ENCODE data around the gene HBG2.
"Not testable (repeated sequence)": the region's sequence is repeated elsewhere in the genome, so short reads cannot be mapped to it uniquely, and the experiment has no call there.

Gene HBG2

DNA sequence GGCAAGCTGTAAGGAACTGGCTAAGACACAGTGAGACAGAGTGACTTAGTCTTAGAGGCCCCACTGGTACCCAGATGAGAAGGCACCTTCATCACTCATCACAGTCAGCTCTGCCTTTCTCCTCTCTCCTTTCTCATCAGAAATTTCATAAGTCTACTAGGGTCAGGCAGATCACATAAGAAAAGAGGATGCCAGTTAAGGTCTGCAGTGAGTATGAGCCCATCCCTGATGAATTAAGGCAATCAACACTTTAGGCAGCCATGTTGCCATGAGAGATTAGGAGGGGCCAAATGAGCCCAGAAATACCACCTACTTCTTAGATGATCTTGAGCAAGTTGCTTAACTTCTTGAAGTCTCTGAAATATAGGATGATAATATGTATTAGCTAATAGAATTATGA is 27.0 kb upstream of the HBG2 start:
- no peak for DNase-seq (ENCODE audit: low read depth in 2 of 2)

DNA sequence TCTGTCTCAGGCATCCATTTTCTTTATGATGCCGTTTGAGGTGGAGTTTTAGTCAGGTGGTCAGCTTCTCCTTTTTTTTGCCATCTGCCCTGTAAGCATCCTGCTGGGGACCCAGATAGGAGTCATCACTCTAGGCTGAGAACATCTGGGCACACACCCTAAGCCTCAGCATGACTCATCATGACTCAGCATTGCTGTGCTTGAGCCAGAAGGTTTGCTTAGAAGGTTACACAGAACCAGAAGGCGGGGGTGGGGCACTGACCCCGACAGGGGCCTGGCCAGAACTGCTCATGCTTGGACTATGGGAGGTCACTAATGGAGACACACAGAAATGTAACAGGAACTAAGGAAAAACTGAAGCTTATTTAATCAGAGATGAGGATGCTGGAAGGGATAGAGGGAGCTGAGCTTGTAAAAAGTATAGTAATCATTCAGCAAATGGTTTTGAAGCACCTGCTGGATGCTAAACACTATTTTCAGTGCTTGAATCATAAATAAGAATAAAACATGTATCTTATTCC is 26.1 kb upstream of the HBG2 start:
- peak in 1 of 2 experiments; percentile 0 for DNase-seq (ENCODE audit: low read depth in 2 of 2)

DNA sequence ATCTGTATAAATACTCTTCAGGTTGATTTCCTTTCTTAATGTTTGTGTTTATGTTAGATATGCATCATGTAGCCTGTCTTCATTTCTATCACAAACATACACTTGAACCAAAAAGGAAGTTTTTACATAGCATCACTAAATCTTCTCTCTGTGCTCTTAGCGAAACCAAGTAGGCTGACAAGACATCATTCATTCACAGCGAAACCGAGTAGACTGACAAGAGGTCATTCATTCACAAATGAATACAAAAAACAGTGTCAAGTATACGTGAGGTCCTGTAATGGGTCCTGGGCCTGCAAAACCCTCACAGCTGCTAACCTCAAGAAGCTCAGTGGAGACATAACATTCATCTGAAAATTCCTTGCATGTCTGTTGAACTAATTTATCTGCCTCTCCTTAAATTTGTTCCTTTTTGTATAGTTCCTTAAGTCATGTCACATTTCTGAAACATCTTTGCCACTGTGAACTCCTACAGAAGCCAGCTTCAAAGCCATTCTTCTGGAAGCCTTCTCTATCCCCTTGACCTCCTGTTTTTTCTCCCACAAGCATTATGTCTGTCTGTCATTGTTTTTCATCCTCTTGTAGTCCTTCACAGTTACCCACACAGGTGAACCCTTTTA is 25.0 kb upstream of the HBG2 start:
- DNase-seq (ENCODE audit: low read depth in 2 of 2), result no peak

DNA sequence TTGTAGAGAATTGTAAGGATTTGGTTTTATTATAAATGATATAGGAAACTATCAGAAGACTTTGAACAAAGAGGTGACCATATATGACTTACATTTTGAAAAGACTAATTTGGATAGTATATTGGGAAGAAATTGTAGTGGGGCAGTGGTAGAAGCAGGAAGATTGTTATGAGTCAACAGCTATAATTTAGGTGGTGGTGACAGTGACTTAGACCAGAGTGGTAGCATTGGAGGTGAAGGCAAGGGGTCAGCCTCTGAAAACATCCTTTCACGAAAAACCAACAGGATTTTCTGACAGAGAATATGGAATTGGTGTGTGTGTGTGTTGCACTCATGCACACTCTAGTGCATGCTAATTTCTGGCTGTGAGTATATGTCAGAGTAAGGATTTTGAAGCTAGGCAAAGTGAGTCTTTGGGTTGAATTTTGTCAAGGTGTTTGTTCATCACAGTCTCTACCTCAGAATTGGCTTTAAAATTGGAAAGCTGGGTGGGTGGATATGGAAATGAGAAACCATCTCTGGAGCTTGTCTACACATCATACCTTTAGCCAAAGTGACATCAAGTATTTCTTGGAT is 23.3 kb upstream of the HBG2 start:
- no peak for DNase-seq (ENCODE audit: low read depth in 2 of 2)

DNA sequence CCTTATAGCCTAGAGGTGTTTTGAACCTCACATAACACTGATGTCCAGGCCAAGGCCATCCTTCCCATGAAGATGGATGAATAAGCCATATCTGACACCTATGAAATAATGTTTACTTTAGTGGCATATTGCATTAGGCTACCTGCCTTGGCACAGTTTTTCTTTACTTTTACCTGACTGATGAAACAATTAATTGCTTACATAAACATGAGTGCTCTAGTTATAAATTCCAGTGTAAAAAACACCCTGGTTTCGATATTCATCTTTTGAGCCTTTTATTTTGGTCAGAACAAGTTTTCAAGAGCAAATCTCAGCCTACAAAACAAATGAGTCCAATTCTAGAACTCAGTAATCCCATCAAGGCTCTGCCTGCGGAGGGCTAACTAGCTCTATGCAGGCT is 22.1 kb upstream of the HBG2 start:
- DNase-seq (ENCODE audit: low read depth in 2 of 2), result no peak

DNA sequence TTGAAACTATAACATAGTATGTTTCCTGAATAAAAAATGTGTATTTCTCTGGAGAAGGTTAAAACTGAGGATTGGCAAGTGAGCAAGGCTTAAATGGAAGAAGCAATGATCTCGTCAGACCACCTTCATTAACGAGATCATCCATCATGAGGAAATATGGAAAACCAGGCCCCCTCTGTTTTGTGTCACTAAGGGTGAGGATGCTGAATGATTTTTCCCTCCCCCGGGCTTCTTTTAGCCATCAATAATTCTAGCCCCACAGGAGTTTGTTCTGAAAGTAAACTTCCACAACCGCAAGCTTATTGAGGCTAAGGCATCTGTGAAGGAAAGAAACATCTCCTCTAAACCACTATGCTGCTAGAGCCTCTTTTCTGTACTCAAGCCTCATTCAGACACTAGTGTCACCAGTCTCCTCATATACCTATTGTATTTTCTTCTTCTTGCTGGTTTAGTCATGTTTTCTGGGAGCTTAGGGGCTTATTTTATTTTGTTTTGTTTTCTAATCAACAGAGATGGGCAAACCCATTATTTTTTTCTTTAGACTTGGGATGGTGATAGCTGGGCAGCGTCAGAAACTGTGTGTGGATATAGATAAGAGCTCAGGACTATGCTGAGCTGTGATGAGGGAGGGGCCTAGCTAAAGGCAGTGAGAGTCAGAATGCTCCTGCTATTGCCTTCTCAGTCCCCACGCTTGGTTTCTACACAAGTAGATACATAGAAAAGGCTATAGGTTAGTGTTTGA is 21.0 kb upstream of the HBG2 start:
- DNase-seq (ENCODE audit: low read depth in 2 of 2), result no peak

DNA sequence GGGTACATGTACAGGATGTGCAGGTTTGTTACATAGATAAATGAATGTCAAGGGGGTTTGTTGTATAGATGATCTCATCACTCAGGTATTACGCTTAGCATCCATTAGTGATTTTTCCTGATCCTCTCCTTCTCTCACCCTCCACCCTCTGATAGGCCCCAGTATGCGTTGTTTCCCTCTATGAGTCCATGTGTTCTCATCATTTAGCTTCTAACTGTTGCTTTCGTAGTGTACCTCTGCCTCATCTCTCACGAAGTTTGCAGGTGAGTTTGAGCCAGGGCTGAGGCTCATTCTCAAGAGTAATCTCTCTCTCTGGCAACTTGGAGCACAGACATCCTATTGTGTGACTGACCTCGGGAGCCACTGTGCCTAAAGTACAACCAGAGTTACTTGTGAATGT is 19.8 kb upstream of the HBG2 start:
- DNase-seq (ENCODE audit: low read depth in 2 of 2), result no peak

DNA sequence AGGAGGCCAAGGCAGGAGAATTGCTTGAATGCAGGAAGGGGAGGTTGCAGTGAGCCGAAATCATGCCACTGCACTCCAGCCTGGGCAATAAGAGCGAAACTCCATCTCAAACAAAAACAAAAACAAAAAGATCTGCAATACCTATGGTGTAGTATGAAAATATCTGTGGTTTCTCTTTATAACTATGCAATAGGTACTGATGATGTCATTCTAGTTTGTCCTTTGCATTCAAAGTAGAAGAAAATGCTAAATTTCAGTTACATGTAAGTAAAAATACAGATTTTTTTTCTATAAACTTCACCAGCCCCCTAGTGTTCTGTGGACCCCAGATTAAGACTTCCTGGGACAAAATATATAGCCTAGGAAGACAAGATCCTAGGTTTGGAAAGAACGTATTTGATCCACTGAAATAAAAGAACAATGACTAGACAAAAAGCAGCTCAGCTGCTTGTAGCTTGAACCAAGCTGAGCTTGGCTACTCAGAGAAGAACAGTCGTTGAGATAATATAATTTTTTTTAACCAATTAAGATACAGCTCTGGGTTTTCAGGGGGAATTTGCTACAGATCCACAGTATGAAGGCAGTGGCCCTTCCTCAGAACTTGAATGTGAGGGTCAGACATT is 17.9 kb upstream of the HBG2 start:
- no peak for DNase-seq (ENCODE audit: low read depth in 2 of 2)

DNA sequence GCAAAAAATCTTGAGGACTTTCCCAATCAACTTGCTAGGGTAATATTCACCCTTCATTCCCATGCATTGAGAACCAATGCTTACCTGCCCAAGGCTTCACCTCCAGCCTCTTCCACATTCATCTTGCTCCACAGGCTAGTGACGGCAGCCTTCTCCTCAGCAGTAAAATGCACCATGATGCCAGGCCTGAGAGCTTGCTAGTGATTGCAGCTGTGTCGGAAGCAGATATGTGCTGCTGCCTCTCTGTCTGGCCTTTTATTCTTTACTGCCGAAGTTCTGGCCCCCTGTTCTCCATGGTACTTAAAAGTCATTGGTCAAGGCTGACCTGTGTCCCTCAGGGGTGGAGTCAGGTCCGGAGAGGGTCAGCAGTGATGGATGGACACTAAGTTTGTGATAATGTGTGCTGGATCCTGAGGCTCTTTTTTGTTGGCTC is 15.2 kb upstream of the HBG2 start, which contains the start of gene HBE1:
Gene HBE1 (minus strand): TSS at position 231 of the 433 bp plus-strand sequence. CDS start 55 bp downstream, at position 176.
- no peak for DNase-seq (ENCODE audit: low read depth in 2 of 2)

DNA sequence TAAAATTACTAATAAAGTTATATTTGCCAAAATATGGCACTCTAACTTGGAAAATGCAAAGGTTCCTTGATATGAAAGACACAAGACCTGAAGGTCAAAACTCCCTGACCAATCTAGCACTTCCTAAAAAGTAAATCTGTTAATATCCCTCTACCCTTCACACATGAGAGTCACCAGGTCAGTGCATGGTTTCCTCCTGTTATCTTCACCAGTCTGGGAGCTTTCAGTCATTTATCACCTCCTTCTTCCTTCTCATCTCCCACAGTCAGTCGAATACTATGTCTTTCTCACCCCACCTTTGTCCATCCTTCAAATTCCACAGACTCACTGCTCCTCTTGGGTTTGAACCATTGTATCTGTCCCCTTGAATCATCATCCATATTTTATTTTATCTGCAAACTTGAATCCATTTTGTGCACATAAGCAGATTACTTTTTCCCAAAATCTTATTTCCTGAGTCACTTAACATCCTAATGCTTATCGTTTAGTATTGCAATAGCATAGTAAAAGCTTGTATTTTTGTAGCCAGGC is 12.5 kb upstream of the HBG2 start:
- DNase-seq (ENCODE audit: low read depth in 2 of 2), result no peak

DNA sequence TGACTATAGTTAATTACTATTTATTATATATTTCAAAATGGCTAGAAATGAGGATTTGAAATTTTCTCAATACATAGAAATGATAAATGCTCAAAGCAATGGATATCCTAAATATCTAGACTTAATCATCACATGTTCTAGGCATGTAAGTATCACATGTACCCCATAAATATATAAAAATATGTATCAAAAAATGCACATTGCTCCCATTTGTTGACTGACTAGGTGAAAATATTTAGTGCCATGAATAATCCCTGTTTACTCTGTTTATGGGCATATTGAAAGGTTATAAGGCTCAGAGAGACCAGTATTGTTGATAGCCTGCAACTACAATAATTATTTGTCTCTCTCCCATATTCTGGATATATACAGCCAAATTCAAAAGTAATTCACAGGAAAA is 12.0 kb upstream of the HBG2 start:
- DNase-seq (ENCODE audit: low read depth in 2 of 2), result no peak

DNA sequence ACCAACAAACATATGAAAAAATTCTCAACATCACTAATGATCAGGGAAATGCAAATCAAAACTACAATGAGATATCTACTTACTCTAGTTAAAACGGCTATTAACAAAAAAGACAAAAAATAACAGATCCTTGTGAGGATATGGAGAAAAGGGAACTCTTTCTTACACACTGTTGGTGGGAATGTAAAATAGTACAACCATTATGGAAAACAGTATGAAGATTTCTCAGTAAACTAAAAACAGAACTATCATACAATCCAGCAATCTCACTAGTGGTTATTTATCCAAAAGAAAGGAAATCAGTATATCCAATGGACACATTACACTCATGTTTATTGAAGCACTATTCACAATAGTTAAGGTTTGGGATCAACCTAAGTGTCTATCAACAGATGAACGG is 11.3 kb upstream of the HBG2 start:
- DNase-seq (ENCODE audit: low read depth in 2 of 2), result no peak

DNA sequence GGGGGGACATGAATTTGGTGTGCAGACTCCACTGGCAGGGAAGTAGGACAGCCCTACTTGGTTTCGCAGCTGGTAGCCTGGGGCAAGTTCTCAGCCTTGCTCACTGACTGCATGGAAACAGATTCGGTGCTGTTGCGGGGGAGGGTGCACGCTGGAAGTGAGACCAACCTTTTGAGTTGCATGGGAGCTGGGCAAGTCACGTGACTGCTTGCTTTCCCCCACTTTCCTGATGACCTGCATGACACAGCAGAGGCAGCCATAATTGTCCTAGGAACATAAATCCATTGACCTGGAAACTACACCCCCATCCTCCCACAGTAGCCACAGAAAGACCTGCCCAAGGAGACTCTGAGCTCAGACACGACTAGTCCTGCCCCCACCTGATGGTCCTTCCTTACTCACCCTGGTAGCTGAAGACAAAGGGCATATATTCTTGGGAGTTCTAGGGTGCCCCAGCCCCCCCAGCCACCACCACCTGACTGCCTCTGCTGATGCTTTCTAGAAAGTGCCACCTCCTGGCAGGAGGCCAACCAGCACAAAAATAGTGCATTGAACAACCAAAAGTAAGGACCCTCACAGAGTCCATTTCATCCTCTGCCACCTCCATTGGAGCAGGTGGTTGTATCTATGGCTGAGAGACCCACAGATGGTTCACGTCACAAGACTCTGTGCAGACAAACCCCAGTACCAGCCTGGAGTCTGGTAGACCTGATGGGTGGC is 4.1 kb upstream of the HBG2 start:
- no peak for DNase-seq (ENCODE audit: low read depth in 2 of 2)

DNA sequence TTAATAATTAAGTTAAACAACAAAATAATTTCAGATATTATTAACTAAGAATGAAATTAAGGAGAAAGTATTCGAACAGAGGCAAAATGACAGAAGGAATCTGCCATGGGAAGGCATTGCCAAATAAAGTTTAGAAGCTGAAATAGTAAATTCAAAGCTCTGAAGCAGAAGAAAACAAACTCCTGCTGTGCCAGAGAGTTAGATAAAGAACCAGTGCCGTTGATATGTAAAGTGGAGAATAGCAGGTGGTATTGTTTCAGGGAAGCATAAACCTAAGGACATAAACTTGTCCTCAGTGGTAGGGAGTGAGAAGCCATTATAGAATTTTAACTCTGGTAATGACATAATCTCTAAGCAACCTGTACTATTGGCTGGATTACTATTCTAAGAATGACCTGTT is 2.7 kb upstream of the HBG2 start:
- no peak for DNase-seq (ENCODE audit: low read depth in 2 of 2)

DNA sequence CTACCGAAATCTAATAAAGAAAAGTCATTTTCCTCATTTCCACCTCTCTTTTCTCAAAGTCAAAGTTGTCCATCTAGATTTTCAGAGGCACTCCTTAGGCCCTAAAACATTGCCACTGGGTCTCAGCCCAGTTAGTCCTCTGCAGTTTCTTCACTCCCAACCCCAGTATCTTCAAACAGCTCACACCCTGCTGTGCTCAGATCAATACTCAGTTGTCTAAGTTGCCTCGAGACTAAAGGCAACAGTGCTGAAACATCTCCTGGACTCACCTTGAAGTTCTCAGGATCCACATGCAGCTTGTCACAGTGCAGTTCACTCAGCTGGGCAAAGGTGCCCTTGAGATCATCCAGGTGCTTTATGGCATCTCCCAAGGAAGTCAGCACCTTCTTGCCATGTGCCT is 558 bp downstream of the HBG2 start:
- DNase-seq (ENCODE audit: low read depth in 2 of 2), result not testable (repeated sequence)

DNA sequence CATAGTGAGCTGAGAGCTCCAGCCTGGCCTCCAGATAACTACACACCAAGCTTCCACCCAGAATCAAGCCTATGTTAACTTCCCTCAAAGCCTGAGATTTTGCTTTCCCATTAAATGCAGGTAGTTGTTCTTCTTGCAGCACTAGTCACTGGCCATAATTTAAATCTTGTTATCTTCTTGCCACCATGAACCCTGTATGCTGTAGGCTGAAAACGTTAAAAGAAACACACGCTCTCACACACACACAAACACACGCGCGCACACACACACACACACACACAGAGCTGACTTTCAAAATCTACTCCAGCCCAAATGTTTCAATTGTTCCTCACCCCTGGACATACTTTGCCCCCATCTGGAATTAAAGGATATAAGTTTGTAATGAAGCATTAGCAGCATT is 1.1 kb downstream of the HBG2 start:
- not testable (repeated sequence) for DNase-seq (ENCODE audit: low read depth in 2 of 2)

DNA sequence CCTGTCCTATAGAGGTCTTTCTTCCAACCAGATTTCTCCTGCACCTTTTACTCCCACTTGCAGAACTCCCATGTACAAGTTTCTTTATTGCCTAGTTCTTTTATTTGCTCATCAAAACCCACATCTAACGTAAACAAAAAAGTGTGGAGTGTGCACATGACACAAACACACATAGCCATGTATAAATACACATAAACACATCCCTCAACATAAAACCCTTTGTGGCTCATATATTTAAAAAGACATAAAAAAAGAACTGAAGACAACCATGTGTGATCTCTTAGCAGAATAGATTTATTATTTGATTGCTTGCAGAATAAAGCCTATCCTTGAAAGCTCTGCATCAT is 1.7 kb downstream of the HBG2 start:
- DNase-seq (ENCODE audit: low read depth in 2 of 2), result no peak

DNA sequence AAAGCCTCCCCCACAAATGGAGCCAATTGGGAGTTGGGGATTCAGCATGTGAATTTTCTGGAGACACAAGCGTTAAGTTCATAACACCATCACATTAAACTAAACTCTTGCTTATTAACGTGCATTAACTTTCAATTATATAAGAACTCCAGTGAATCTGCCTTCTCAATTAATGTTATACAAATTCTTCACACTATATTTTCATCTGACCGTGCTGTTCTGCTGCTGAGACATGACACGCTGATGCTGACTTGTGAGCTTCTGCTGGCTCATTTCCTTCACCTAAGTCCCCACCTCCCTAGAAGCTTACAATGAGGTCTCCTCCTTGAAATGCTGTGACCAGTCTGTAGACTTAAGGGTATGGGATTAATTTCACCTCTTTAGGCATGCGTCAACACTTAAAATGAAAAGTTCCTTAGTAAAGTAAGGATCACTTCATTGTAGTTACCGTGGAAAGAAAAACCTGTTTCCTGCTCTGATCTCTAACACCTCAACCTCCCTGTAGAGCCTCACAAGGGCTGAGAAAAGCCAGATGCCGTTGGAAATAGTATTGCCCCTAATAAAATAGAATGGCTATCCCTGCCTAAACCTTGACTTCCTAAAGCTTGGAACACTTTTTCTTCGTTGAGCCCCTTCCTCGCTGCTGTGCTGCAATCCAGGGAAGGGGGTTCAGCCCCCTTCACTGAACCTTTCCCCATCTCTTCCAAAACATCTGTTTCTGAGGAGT is 2.2 kb downstream of the HBG2 start:
- no peak for DNase-seq (ENCODE audit: low read depth in 2 of 2)

DNA sequence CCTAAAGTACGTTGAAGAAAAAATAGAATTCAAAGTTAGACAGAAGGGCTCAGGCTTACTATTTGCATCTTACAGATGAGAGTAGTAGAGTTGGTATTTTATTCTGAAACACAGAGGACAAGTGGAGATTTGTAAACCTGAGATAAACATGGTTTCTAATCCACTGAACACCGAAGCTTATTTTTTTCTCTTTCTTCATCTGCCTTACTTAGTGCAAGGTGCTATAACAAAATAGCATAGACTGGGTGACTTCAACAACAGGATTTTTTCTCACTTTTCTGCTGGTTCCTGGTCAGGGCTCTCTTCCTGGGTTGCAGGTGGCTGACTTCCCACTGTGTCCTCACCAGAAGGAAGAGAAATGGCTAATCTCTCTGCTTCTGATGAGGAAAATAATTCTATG is 2.8 kb downstream of the HBG2 start:
- DNase-seq (ENCODE audit: low read depth in 2 of 2), result no peak

DNA sequence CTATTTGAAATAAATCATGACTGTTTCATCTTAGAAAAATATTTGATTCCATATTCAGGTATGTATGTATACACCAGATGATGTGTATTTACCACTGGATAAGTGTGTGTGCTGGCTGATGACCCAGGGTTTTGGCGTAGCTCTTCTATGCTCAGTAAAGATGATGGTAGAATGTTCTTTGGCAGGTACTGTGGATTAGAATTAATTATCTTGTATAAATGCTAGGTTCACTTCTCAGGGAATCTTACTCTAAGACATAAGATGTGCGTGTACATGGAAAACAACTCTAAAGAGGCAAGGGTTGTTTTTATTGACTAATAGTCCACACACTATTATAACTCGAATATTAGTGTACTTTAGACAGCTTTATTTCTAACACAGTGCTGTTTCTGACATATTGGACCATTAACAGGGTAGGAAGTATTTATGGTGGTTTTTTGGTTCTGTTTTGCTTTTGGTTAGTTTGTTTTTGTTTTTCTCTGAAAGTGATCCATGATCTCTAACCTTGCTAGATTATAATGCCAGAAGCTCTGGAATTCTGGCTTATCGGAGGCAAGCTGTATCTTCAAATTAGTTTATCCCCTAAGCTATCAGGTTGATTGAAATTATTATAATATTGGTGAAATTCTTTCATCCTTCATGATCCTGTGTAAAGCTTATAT is 3.9 kb downstream of the HBG2 start:
- DNase-seq (ENCODE audit: low read depth in 2 of 2), result no peak

Data from stimulated activated CD4-positive, alpha-beta T cell treated with anti-CD3 and anti-CD28 coated beads, Interleukin-12 subunit alpha, Interleukin-12 subunit beta, amount 100 ng/mL, for 24 hours (primary cell).